Posterior vena cava (tissue), 2 donors: Measurements from ENCODE around the gene PRDM16. TPM values are rescaled to one million over a fixed set of nuclear protein-coding genes. Genes with fewer than 3 reads are reported as not detected.
"Not testable (repeated sequence)": the region's sequence is repeated elsewhere in the genome, so short reads cannot be mapped to it uniquely, and the experiment has no call there.

Experiments used
- DNase-seq: peaks from one replicate; pipeline ENCODE4 v3.0.0-alpha.2; 2020; ENCODE audit warnings: low spot score
- intact Hi-C, 2 donors: fragments of 100-400 bp; cut with DNase I; formaldehyde crosslinking; loops; one replicate each; pipeline versions ENCODE4 v1.14.1 to v1.14.2; 2022 to 2023
- total RNA-seq, 2 donors: library from RNA; stranded (reverse); fragmentation: NEBNext Ultra II Directional; extraction: Animal tissue kit (Norgen Biotek cat#: 25700); gene quantifications; one replicate each; pipeline ENCODE4 v1.2.1, GENCODE V29; 2021
- donor health status: DM: yes; HTN: yes; CAD: no.
- donor health status: DM: yes; HTN: yes; CAD: no.

The PRDM16 gene
- total RNA-seq, 2 donors from 2014 or later = 15.8 to 21.1 TPM

DNA sequence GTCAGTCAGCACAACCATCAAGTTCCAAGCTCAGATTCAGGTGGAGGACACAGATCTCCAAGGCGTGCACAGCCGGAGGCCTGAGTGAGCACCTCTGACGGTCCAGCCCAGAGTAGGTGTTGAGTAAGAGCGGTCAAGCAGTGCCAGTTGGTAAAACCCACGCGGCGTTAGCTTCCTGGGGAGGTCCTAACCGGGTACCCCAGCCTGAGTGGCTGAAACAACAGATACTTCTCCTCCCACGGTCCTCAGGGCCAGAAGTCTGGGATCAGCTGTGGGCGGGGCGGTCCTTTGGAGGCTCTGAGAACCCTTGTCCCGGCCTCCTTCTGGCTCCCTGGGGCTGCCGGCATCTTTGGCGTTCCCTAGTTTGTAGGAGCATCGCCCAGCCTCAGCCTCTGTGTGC is 94.4 kb downstream of the PRDM16 start:
- no peak for DNase-seq
- intact Hi-C loops = no loop called here

DNA sequence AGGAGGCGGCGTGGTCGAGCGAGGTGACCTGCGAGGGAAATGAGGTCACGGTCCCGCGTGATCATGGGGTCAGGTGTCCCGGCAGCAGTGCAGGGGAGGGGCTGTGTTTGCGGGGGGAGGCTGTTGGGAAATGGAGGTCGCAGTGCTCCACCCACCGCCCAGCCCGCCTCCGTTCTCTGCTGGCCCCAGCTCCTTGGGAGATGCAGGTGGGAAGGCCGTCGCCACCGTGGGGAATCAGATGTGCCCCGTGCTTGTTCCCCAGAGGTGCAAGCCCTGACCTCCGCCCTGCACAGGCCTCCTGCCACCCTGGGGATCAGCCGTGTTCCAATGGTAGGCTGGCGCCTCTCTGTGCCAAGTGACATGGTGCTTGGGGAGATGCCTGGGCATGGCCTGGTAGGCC is 95.7 kb downstream of the PRDM16 start:
- intact Hi-C loops = no loop called here
- no peak for DNase-seq

DNA sequence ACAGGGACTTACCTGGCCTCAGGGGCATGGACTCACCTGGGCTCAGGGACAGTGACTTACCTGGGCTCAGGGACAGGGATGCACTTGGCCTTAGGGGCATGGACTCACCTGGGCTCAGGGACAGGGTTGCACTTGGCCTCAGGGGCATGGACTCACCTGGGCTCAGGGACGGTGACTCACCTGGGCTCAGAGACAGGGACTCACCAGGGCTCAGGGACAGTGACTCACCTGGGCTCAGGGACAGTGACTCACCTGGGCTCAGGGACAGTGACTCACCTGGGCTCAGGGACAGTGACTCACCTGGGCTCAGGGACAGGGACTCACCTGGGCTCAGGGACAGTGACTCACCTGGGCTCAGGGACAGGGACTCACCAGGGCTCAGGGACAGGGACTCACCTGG is 96.2 kb downstream of the PRDM16 start:
- DNase-seq, intact Hi-C loops: not testable (repeated sequence)

DNA sequence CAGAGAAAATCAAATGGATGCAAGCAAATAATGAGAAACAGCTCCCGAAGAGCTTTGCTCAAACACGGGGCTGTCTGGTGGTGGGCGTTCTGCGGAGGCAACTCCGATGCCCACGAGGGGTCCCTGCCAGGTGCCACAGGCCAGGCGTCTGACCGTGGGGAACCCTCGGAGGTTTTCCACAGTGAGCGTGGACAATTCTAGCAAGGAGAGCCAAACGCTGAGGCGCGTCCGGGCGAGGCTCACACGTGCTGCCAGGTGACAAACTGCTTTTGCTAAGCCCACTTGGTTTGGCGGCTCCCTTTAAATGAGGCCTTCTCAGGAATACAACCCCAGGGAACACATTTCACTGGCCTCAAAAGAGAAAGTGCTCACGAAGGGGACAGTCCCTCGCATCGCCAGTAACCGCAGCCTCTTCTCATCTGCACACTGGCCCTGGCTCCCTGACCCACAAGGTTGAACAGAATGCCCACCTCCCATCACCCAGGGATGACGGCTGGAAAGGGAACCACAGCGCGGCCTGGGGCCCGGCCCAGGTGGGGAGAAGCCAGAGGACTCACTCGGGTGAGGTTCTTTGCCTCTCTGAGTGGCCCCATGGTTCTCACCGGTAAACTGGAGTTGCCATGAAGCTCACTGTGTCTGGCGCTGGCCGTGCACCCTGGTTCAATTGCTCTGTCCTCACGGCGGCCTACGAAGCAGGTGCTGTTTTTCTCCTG is 97.4 kb downstream of the PRDM16 start:
- intact Hi-C loops = no loop called here
- no peak for DNase-seq

GRCh38 chr1:3167255-3167654 is 98.3 kb downstream of the PRDM16 start:
- intact Hi-C loops = no loop called here
- DNase-seq = no peak

DNA sequence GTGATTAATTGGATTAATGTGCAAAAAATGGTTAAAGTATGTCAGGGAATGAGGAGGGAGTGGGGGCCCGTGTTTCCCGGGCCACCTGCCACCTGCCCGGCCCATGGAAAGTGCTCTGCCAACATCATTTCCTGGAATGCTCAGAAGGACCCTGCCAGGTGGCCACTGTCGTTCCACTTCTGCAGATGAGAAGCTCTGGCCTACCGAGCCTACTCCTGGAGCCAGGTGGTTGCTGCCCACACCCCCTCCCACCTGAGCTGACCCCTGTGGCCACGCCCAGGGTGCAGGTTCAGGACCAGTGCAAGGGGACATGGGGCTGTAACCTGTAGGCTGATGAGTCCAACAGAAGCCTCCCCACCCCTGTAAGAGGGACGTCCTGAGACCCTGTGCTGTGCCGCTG is 99.7 kb downstream of the PRDM16 start:
- intact Hi-C loops = no loop called here
- DNase-seq = no peak

GRCh38 chr1:3169665-3170356 is 100.8 kb downstream of the PRDM16 start:
- intact Hi-C loops = loop anchor here (5.0 to 10.0 kb wide), 2 partner anchors 43 to 375 kb away; no protein-coding TSS in a partner anchor
- no peak for DNase-seq

DNA sequence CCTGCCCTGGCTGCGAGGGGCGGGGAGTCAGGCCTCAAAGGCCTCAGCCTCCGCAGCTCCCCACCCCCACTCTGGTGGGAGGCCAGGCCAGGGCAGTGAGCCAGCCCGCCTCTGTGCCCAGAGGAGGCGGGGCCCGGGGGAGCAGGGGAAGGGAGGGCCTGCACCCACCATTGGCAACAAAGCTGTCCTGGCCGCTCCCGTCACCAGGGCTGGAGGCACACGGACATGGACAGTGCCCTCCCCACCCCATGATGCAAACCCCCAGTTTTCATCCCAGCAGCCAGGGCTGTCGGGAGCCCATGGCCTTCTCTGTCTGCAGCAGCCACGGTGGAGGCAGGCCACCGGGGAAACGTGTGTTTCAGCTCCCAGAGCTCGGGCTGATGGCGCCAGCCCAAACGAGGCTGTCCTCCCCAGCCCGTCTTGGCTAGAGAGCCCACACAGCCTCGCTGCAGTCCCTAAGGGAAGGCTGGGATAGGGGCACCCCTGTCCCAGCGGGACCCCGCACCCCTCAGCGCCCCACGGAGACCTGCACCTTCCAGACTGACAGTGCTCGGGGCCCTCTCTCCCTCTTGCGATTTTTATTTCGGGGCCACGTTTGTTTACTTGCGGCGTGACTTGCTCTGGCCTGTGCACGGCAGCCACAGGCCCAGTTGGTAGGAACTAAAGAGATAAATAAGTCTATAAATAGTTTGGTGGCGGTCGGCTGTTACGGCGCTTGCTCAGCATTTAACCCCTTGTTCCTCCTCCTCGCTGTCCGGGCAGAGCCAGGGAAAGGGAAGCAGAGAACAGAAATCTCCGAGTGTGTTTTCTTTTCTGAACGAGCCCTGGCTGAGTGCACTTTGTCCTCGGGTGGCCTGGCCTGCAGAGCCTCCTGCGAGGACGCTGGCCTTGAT is 101.8 kb downstream of the PRDM16 start:
- intact Hi-C loops = loop anchor here (5.0 to 10.0 kb wide), 2 partner anchors 44 to 374 kb away; no protein-coding TSS in a partner anchor
- peak; percentile 89 for DNase-seq

DNA sequence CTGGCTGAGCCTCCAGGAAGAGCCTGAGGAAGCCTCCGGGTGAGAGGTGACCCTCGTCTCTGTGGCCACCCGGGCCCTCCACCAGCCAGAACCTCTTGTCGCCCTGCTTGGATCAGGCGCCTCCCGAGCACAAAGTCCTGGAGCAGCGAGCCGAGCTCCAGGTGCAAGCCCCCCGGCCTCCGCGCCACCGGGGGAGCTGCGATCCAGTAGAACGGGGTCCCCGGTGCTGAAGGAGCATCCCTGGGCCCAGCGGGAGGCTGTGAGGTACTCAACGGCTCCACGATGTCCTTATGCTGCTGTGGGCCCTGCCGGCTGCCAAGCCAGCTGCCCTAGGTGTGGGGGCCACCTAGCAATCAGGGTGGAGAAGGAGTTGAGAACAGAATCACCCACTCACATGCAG is 102.8 kb downstream of the PRDM16 start:
- intact Hi-C loops = loop anchor here (5.0 to 10.0 kb wide), 2 partner anchors 44 to 373 kb away; no protein-coding TSS in a partner anchor
- DNase-seq = no peak

DNA sequence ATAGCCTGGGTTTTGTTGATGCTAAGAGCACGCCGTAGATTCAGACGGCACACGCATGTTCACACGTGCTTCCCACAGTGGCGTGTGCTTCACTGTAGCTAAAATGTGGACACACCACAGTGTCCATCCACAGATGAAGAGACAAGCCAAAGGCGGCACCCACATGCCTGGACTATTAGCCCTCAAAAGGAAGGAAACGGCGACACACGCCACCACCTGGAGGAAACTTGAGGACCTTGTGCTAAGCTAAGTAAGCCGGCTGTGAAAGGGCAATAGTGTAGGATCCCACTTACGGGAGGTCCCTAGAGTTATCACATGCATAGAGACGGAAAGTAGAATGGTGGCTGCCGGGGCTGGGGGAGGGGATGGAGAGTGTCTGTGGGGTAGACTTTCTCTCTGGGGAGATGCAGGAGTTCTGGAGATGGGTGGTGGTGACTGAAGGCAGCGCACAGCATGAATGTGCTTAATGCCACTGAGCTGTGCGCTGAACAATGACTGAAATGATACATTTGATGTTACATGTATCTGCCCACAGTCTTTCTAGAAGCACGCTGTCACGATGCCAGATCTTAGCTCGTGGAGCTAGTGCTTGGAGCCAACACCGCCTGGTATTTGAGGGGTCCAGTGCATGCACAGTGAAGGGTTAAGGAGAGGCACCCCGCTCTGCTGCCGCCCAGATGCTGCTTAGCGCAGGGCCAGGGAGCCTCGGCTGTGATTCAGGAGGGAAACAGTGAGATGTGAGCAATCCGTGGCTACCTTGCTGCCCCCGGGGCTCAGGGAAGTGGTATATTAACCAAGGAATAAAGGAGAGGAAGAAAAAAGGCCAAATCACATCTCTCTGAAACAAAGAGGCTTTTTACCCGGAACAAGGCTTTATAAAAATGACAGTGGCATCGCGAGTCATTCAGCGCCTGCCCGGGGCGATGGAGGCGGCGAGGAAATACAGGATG is 103.7 kb downstream of the PRDM16 start:
- DNase-seq = no peak
- intact Hi-C loops = loop anchor here (5.0 to 10.0 kb wide), 2 partner anchors 45 to 372 kb away; no protein-coding TSS in a partner anchor

DNA sequence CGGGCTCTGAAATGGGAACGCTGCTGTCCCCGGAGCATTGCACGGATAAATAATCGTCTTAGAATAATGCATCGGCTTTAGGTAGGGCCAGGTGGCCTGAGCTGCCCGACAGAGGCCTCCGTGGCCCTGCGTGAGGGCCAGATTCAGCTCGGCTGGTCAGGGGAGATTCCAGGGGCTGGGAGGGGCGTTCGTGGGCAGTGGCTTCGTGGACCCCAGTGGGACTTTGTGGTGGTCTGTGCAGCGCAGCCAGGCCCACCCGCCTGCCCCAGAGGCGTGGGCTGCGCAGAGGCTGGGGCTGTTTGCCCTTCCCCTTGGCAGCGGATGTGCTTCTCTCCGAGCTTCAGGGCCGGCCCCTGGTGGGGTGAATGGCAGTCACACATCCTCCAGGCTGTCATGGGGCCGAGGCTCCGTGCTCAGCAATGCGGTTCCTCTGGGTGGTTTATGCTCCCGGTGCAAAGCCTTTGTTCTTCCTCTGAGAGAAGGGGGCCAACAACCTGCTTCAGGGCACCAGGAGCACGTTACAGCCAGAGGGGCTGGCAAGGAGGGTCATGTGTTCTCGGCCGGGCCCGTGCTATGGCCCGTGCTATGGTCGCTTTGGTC is 104.5 kb downstream of the PRDM16 start:
- no peak for DNase-seq

DNA sequence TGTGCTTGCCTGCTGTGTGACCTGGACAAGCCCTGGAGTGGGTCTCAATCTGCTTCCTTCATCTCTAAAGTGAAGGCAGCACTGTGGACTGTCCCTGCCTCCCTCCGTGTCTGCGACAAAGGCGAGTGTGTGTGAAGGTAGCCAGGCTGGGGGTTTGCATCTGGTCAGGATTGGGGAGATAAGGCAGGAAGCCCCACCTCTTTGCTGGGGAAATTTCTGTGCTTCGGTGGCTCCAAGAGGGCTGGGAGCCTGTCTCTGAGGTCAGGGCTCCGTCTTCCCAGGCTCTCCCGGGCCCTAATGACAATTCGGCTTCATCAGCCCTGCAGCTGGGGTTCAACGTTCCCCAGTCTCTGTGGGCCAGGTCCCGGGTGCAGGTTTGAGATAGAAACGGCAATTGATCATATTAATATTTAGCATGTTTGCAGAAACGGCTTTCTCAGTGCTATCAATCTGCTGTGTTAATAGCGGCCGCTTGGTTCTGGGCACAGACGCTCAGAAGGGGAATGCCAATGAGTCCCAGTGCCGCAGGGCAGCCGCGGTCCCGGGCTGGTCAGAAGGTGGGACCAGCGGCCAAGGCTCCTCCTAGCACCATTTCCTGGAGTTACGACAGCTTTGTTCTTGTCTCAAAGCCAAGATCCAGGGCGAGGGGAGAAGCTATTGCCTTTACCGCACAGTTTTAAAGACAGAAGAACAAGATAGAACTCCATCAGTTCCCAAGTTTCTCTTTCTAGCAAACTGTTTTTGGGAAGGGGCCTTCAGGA is 105.7 kb downstream of the PRDM16 start:
- intact Hi-C loops = loop anchor here (5.0 to 10.0 kb wide), 2 partner anchors 47 to 370 kb away; no protein-coding TSS in a partner anchor
- DNase-seq = no peak

More for the DNA sequence above, 104.5 kb downstream of the PRDM16 start:
- intact Hi-C loops = loop anchor here (5.0 to 10.0 kb wide), 2 partner anchors 46 to 371 kb away; no protein-coding TSS in a partner anchor

- no peak for DNase-seq
- intact Hi-C loops = loop anchor here in 1 of 2 donors (10.0 kb wide), 1 partner anchor 369 kb away; no protein-coding TSS in a partner anchor
Measured at GRCh38 chr1:3175486-3175885, 106.5 kb downstream of the PRDM16 start.

- intact Hi-C loops = loop anchor here in 1 of 2 donors (10.0 kb wide), 1 partner anchor 369 kb away; no protein-coding TSS in a partner anchor
- no peak for DNase-seq
Measured at GRCh38 chr1:3176028-3176427, 107.0 kb downstream of the PRDM16 start.

DNA sequence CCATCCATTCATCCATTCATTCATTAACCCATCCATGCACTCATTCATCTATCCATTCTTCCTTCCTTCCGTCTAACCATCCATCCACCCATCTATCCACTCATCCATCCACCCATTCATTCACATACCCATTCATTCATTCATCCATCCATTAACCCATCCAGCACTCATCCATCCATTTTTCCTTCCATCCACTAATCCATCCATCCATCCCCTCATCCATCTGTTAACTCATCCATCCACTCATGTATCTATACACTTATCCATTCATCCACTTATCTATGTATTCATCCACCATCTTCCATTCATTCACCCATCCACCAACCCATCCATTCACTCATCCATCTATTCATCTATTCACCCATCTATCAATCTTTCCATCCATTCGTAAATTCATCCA is 107.8 kb downstream of the PRDM16 start:
- no peak for DNase-seq
- intact Hi-C loops = loop anchor here in 1 of 2 donors (10.0 kb wide), 1 partner anchor 368 kb away; no protein-coding TSS in a partner anchor

- no peak for DNase-seq
- intact Hi-C loops = loop anchor here in 1 of 2 donors (10.0 kb wide), 1 partner anchor 367 kb away; no protein-coding TSS in a partner anchor
Measured at GRCh38 chr1:3178279-3178678, 109.3 kb downstream of the PRDM16 start.

- DNase-seq = no peak
- intact Hi-C loops = loop anchor here in 1 of 2 donors (10.0 kb wide), 1 partner anchor 365 kb away; no protein-coding TSS in a partner anchor
Measured at GRCh38 chr1:3179471-3179870, 110.5 kb downstream of the PRDM16 start.
